ENCODE measurements around the gene CCDC57.

CCDC57 gene

GRCh38 chr17:82217120-82217529 lies 4.5 kb upstream of the CCDC57 start:
- Histone ChIP-seq H3K79me1 (ENCODE audit: low read length) (no peaks in the 10 kb centered on the region), H3K56ac (ENCODE audit: low read length) (no peak overlapping the region), H3K27ac (ENCODE audit: low read depth, low read length) (no peak overlapping the region), H3K4me1 (ENCODE audit: control insufficient read depth, low read depth, low read length) (no peaks in the 10 kb centered on the region), H3K23ac (ENCODE audit: low read length) (no peak overlapping the region), H4K8ac (ENCODE audit: low read depth, low read length) (no peak overlapping the region), H3K4ac (ENCODE audit: low read depth, low read length) (no peak overlapping the region), H3K4me3 (ENCODE audit: low read length) (no peak overlapping the region), H2BK15ac (replicated peaks; ENCODE audit: low read depth) (no peak overlapping the region), H3K79me2 (ENCODE audit: control insufficient read depth, insufficient read depth, low read length) (no peaks in the 10 kb centered on the region), H3K4me2 (ENCODE audit: low read length) (no peak overlapping the region), H2BK120ac (ENCODE audit: low read depth, low read length) (no peak overlapping the region), H3K36me3 (ENCODE audit: control insufficient read depth, insufficient read depth, low read length) (no peaks in the 10 kb centered on the region), H3K9ac (ENCODE audit: low read length) (no peak overlapping the region), H3K27me3 (ENCODE audit: insufficient read depth, low read length, poor library complexity) (no peaks in the 10 kb centered on the region), H2AK5ac (ENCODE audit: low read length) (no peak overlapping the region), H4K5ac (ENCODE audit: low read length) (no peak overlapping the region), H2BK5ac (ENCODE audit: low read length) (no peak overlapping the region), H3K18ac (ENCODE audit: low read length) (no peak overlapping the region)
- DNase-seq: no peak
- WGBS (ENCODE audit: extremely low coverage, insufficient coverage, low lambda C conversion rate): no CpG with 5 or more reads among the region's 12 CpGs

GRCh38 chr17:82216301-82217119 lies 3.9 kb upstream of the CCDC57 start:
- Histone ChIP-seq H2AK5ac (ENCODE audit: low read length) (no peak overlapping the region), H2BK15ac (replicated peaks; ENCODE audit: low read depth) (no peak overlapping the region), H3K79me2 (ENCODE audit: control insufficient read depth, insufficient read depth, low read length) (no peaks in the 10 kb centered on the region), H3K23ac (ENCODE audit: low read length) (no peak overlapping the region), H4K8ac (ENCODE audit: low read depth, low read length) (no peak overlapping the region), H4K5ac (ENCODE audit: low read length) (no peak overlapping the region), H2BK120ac (ENCODE audit: low read depth, low read length) (no peak overlapping the region), H3K4me1 (ENCODE audit: control insufficient read depth, low read depth, low read length) (no peaks in the 10 kb centered on the region), H3K4ac (ENCODE audit: low read depth, low read length) (no peak overlapping the region), H3K36me3 (ENCODE audit: control insufficient read depth, insufficient read depth, low read length) (no peaks in the 10 kb centered on the region), H3K27ac (ENCODE audit: low read depth, low read length) (no peak overlapping the region), H3K4me2 (ENCODE audit: low read length) (no peak overlapping the region), H3K18ac (ENCODE audit: low read length) (no peak overlapping the region), H3K9ac (ENCODE audit: low read length) (no peak overlapping the region), H3K27me3 (ENCODE audit: insufficient read depth, low read length, poor library complexity) (no peaks in the 10 kb centered on the region), H3K4me3 (ENCODE audit: low read length) (no peak overlapping the region), H3K79me1 (ENCODE audit: low read length) (no peaks in the 10 kb centered on the region), H2BK5ac (ENCODE audit: low read length) (no peak overlapping the region), H3K56ac (ENCODE audit: low read length) (no peak overlapping the region)
- DNase-seq: no peak
- no CpG with 5 or more reads among the region's 17 CpGs for WGBS (ENCODE audit: extremely low coverage, insufficient coverage, low lambda C conversion rate)

- no peaks in the 10 kb centered on the region for H3K27me3 ChIP-seq (ENCODE audit: insufficient read depth, low read length, poor library complexity)
- no peak overlapping the region for H4K8ac ChIP-seq (ENCODE audit: low read depth, low read length)
- H3K4me2 ChIP-seq (ENCODE audit: low read length): no peak overlapping the region
- H3K4ac ChIP-seq (ENCODE audit: low read depth, low read length): no peak overlapping the region
- WGBS (ENCODE audit: extremely low coverage, insufficient coverage, low lambda C conversion rate): no CpG with 5 or more reads among the region's 12 CpGs
- no peaks in the 10 kb centered on the region for H3K4me1 ChIP-seq (ENCODE audit: control insufficient read depth, low read depth, low read length)
- H3K23ac ChIP-seq (ENCODE audit: low read length): no peak overlapping the region
- H3K56ac ChIP-seq (ENCODE audit: low read length): no peak overlapping the region
- no peak overlapping the region for H2BK120ac ChIP-seq (ENCODE audit: low read depth, low read length)
- no peaks in the 10 kb centered on the region for H3K36me3 ChIP-seq (ENCODE audit: control insufficient read depth, insufficient read depth, low read length)
- DNase-seq: no peak
- H2BK15ac ChIP-seq (replicated peaks; ENCODE audit: low read depth): no peak overlapping the region
- no peak overlapping the region for H3K9ac ChIP-seq (ENCODE audit: low read length)
- H3K27ac ChIP-seq (ENCODE audit: low read depth, low read length): no peak overlapping the region
- no peak overlapping the region for H2AK5ac ChIP-seq (ENCODE audit: low read length)
- no peak overlapping the region for H2BK5ac ChIP-seq (ENCODE audit: low read length)
- no peaks in the 10 kb centered on the region for H3K79me1 ChIP-seq (ENCODE audit: low read length)
- H3K4me3 ChIP-seq (ENCODE audit: low read length): no peak overlapping the region
- H3K18ac ChIP-seq (ENCODE audit: low read length): no peak overlapping the region
- H3K79me2 ChIP-seq (ENCODE audit: control insufficient read depth, insufficient read depth, low read length): no peaks in the 10 kb centered on the region
- no peak overlapping the region for H4K5ac ChIP-seq (ENCODE audit: low read length)
These were observed 3.3 kb upstream of the CCDC57 start for GRCh38 chr17:82215972-82216300.

GRCh38 chr17:82215095-82215971 lies 2.7 kb upstream of the CCDC57 start:
- Histone ChIP-seq H3K27ac (ENCODE audit: low read depth, low read length) (no peak overlapping the region), H3K4me3 (ENCODE audit: low read length) (no peak overlapping the region), H3K23ac (ENCODE audit: low read length) (no peak overlapping the region), H3K79me2 (ENCODE audit: control insufficient read depth, insufficient read depth, low read length) (no peaks in the 10 kb centered on the region), H4K8ac (ENCODE audit: low read depth, low read length) (no peak overlapping the region), H3K56ac (ENCODE audit: low read length) (no peak overlapping the region), H3K9ac (ENCODE audit: low read length) (no peak overlapping the region), H3K36me3 (ENCODE audit: control insufficient read depth, insufficient read depth, low read length) (no peaks in the 10 kb centered on the region), H2BK15ac (replicated peaks; ENCODE audit: low read depth) (no peak overlapping the region), H2AK5ac (ENCODE audit: low read length) (no peak overlapping the region), H4K5ac (ENCODE audit: low read length) (no peak overlapping the region), H3K4ac (ENCODE audit: low read depth, low read length) (no peak overlapping the region), H2BK120ac (ENCODE audit: low read depth, low read length) (no peak overlapping the region), H3K4me1 (ENCODE audit: control insufficient read depth, low read depth, low read length) (no peaks in the 10 kb centered on the region), H2BK5ac (ENCODE audit: low read length) (no peak overlapping the region), H3K79me1 (ENCODE audit: low read length) (no peaks in the 10 kb centered on the region), H3K27me3 (ENCODE audit: insufficient read depth, low read length, poor library complexity) (no peaks in the 10 kb centered on the region), H3K4me2 (ENCODE audit: low read length) (no peak overlapping the region), H3K18ac (ENCODE audit: low read length) (no peak overlapping the region)
- no CpG with 5 or more reads among the region's 25 CpGs for WGBS (ENCODE audit: extremely low coverage, insufficient coverage, low lambda C conversion rate)
- DNase-seq: no peak

- no peaks in the 10 kb centered on the region for H3K27me3 ChIP-seq (ENCODE audit: insufficient read depth, low read length, poor library complexity)
- DNase-seq: no peak
- no peak overlapping the region for H3K56ac ChIP-seq (ENCODE audit: low read length)
- no peak overlapping the region for H2BK5ac ChIP-seq (ENCODE audit: low read length)
- no peaks in the 10 kb centered on the region for H3K79me1 ChIP-seq (ENCODE audit: low read length)
- H3K23ac ChIP-seq (ENCODE audit: low read length): no peak overlapping the region
- H3K36me3 ChIP-seq (ENCODE audit: control insufficient read depth, insufficient read depth, low read length): no peaks in the 10 kb centered on the region
- no peak overlapping the region for H3K4ac ChIP-seq (ENCODE audit: low read depth, low read length)
- H4K8ac ChIP-seq (ENCODE audit: low read depth, low read length): no peak overlapping the region
- no peak overlapping the region for H3K4me3 ChIP-seq (ENCODE audit: low read length)
- H3K4me1 ChIP-seq (ENCODE audit: control insufficient read depth, low read depth, low read length): no peaks in the 10 kb centered on the region
- no peaks in the 10 kb centered on the region for H3K79me2 ChIP-seq (ENCODE audit: control insufficient read depth, insufficient read depth, low read length)
- no peak overlapping the region for H3K9ac ChIP-seq (ENCODE audit: low read length)
- no peak overlapping the region for H4K5ac ChIP-seq (ENCODE audit: low read length)
- no peak overlapping the region for H2AK5ac ChIP-seq (ENCODE audit: low read length)
- no peak overlapping the region for H3K27ac ChIP-seq (ENCODE audit: low read depth, low read length)
- H3K4me2 ChIP-seq (ENCODE audit: low read length): no peak overlapping the region
- WGBS (ENCODE audit: extremely low coverage, insufficient coverage, low lambda C conversion rate): no CpG with 5 or more reads among the region's 11 CpGs
- H2BK120ac ChIP-seq (ENCODE audit: low read depth, low read length): no peak overlapping the region
- no peak overlapping the region for H3K18ac ChIP-seq (ENCODE audit: low read length)
- no peak overlapping the region for H2BK15ac ChIP-seq (replicated peaks; ENCODE audit: low read depth)
These were observed 1.5 kb upstream of the CCDC57 start for GRCh38 chr17:82214012-82214628.

Measured in mesendoderm (in vitro differentiated cells).